NCI-H1092 treated with DMSO at 0.1 percent for 48 hours (cell line): Measurements from ENCODE around the gene NFATC3.

ENCODE experiments used
- DNase-seq: peaks from one replicate; lab custom pipeline; 2025; lab: John Stamatoyannopoulos, UW

Gene NFATC3

GRCh38 chr16:68073902-68074760 lies 11.0 kb upstream of the NFATC3 start:
- no peak for DNase-seq

- DNase-seq = no peak
These were observed 10.2 kb upstream of the NFATC3 start for GRCh38 chr16:68074850-68075555.

DNA sequence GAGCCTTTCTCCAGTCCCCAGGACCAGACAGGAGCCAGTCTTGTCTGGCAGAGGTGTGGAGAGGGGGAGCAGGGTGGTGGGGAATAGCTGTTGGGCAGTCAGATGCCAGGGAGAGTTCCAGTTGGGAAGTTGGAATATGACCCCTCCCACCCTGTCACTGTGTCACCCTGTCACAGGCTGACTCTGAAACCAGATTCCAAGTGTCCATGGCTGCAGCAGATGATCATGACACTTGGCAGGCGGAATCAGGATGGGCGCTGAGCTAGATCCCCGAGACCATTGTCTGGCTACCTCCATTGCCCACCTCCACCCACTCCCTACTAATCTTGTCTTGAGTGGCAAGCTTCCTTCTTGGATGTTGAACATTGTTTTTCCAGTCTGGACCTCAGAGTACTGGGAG lies 9.2 kb upstream of the NFATC3 start:
- DNase-seq = no peak

DNA sequence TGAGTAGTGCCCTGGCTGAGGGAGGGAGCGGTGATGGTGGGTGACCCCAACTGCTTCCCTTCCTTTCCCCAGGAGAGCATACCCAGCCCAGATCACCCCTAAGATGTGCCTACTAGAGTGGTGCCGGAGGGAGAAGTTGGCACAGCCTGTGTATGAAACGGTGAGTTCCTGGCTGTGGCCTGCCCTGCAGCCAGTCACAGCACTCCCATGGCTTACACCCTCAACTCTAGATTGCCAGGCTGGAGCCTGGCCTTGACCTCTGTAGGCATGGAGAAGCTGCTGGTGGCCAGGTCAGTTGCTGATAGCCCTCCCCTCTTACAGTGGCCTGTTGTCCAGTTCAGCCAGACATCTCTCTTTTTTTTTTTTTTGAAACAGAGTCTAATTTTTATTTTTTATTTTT lies 8.6 kb upstream of the NFATC3 start:
- no peak for DNase-seq

- DNase-seq = no peak
These were observed 7.1 kb upstream of the NFATC3 start for GRCh38 chr16:68077866-68078700.

DNA sequence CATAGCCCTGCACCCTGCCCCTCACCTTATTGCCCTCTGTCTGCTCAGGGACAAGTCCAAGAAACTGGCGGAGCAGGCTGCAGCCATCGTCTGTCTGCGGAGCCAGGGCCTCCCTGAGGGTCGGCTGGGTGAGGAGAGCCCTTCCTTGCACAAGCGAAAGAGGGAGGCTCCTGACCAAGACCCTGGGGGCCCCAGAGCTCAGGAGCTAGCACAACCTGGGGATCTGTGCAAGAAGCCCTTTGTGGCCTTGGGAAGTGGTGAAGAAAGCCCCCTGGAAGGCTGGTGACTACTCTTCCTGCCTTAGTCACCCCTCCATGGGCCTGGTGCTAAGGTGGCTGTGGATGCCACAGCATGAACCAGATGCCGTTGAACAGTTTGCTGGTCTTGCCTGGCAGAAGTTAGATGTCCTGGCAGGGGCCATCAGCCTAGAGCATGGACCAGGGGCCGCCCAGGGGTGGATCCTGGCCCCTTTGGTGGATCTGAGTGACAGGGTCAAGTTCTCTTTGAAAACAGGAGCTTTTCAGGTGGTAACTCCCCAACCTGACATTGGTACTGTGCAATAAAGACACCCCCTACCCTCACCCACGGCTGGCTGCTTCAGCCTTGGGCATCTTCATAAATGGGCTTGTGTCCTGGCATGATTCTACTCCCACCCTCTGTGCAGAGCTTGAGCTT lies 6.3 kb upstream of the NFATC3 start:
- no peak for DNase-seq

GRCh38 chr16:68079376-68079625 lies 5.9 kb upstream of the NFATC3 start:
- DNase-seq = no peak

- DNase-seq = no peak
These were observed 5.4 kb upstream of the NFATC3 start for GRCh38 chr16:68079626-68080344.

DNA sequence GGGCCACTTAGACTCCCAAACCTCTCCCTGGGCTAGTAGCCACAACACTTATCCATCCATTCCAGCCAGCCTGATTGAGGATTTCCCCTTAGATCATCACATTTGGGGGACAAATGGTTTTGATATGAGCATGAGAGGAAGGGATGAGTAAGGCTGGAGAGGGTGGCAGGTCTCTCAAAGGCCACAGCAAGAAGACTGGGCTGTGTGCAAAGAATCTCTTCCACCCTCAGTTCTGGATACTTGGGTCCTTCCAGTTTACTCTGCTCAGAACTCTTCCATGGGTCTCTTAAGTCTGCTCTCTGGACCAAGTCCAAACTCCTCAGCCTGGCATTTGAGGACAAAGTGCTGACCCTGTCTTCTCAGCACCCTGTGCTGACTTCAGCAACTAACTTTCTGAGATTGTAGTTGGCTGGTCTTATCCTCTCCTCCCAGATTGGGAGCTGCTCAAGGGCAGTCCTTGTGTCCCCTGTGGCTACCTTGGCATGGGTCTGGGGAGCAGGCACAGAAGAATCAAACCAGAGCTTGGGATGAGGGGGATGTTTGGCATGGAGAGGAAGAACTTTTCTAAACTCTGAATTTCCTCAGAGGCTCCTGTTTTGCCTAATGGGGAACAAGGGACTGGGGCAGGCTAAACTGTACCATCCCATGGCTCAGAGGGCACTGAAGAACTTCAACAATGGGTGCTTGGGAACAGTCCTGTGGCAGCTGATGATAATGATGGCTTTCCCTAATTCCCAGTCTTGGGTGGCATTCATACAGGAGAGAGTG lies 3.1 kb upstream of the NFATC3 start:
- DNase-seq = no peak

DNA sequence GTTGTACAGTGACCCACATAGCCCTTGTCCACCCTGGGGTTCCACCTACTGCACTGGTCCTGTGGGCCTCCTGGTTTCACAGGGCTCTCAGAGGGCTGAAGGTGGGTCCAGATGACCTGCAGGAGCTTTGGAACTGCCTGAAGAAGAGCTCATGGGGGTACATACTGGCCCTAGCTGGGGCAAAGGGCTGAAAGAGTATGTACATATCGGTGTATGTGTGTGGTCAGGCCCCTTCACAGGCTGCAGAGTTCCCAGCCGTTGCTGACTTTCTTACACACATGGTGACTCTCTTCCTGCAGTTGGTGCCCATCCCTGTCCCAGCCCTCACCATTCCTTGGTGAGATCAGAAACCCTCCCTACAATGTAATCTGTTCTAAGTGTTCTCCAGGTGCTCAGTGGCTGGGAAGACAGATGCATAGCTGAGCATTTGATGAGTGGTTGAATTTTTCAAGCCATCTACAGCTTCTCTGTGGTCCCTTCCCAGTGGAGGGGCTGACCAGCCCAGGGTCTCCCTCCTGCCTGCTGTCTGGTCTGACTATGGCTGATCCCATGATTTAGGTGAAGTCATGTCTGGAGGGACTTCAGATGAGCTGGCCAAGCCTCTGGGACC lies 2.4 kb upstream of the NFATC3 start:
- no peak for DNase-seq

DNA sequence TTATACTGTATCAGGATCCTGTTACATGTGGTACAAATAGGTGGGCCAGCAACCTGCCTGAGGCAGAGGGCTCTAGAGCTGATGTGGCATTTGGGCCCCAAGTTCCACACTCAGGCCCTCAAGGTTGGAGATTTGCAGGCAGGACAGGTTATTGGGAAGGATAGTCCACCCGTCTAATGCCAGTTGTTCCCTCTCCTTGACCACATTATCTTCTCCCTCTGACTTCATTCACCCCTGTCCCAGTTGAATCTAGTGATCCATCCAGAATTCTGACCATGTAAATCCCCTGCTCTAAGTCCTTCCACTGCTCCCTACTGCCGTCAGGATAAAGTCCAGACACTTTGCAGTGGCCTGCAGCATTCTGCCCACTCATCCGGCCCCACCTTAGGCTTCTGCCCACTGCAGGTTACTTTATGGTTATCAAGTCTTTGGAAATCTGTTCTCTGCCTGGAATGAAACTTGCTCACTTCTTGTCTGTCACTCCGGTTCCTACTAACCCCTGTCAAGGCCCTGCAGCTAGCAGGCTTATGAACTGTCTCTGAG lies 1.9 kb upstream of the NFATC3 start:
- no peak for DNase-seq

- DNase-seq = no peak
These were observed 1.2 kb upstream of the NFATC3 start for GRCh38 chr16:68083861-68084503.

DNA sequence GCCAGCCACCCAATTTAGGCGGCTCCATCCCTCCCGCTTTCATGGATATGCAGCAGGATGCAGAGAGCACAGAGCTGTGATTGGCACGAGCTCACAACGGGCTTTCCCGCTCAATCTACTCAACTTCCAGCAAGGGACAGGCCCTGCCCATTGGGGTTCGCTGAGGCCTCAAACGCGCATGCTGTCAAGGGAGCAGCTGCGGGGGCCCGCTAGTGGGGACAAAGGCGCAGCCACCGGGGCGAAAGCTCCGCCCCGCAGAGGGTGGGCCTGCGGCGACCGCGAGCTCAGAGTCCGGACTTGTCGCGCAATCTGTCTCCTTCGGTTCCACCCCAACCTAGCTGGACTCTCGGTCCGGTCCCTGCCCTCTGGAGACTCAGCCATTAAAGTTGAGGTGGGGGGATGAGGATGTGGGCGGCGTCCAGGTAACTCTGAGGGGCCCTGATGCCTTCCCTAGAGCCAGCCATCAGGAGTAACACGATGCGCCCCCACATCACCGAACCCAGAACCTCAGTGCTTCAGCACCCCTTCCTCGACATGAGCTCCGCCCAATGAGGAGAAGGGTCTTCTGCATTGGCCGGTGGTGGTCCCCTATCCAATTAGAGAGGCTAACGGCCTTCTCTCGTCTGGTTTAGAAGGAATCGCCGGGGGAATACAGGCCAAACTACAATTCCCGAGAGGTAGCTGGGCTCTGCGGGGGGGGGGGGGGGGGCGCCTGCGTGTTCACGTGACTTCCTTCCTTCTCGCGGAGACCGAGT lies 489 bp upstream of the NFATC3 start:
- DNase-seq = peak; percentile 96

DNA sequence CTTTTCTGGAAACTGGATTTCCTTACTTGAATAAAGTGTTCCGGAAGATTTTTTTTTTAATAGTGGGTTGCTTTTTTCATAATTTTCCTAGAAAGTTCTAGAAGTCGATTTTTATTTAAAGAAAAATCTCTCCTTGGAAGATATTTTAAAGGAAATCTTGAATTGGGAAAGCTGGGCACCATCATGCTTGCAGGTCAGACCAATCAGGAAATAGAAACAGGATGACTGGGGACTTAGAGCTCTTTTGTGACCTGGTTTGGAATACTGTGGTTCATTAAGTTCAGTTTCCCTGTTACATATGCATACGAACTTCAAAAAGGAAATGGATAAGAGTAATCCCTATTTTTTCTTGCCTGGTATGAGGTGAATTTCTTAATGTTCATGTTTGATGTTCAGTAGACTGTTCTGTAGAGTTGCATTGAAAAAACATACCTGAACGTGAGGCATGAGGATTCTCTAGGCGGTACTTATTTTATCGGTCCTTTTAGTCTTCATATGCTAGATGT lies 1.2 kb downstream of the NFATC3 start:
- DNase-seq = no peak

GRCh38 chr16:68086860-68087268 lies 1.7 kb downstream of the NFATC3 start:
- no peak for DNase-seq

DNA sequence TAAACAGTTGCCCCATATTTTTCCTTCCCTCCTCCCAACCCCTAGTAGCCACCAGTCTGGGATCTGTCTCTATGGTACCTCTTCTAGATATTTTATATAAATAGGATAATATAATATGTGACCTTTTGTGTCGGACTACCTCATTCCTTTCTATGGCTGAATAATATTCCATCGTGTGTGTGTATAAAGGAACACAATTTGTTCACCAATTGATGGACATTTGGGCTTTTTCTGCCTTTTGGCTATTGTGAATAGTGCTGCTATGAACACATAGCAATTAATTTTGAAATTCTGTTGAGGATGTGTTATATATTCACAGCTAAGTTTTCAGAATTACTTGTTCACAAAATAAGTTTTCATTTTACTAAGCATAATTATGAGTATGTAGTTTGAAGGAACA lies 2.5 kb downstream of the NFATC3 start:
- no peak for DNase-seq

DNA sequence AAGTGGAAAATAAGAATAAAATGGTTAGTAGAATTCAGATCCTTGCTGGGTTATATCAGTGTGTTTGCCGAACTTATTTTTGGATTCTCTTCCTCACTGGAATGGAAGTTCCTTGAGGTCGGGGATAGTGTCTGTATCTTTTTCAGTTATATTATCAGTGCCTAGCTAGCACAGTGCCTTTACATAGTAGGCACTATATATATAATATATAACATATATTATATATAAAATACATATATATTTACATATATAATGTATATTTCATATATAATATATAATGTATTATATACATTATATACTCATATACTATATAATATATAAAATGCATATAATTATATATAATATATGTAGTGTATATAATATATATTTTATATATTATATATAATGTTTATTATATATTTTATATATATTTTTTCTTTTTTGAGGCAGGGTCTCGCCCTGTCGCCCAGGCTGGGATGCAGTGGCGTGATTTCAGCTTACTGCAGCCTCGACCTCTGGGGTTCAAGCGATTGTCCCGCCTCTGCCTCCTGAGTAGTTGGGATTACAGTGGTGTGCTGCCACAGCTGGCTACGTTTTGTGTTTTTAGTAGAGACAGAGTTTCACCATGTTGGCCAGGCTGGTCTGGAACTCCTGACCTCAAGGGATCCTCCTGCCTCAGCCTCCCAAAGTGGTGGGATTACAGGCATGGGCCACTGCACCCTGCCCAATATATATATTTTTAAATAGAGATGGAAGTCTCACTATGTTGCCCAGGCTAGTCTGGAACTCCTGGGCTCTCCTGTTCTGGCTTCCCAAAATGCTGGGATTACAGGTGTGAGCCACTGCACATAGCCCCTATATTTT lies 3.2 kb downstream of the NFATC3 start:
- DNase-seq = no peak

DNA sequence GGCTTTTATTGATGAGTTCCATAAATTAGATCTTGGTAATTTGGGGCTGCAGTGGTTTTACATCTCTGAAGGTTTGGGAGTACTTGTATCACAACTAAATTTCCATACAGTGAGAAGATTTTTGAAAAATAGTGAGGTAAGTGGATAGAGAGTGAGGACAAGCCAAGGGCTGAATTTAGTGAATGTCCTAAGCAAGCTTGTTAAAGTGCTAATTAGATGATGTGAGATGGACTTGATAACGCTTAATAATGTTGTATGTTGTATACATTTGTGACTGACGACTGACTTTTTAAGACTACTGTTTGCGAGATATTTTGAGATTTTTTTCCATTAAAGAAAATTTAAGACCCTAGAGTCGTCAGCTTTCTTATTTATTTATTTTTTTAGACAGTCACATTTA lies 3.9 kb downstream of the NFATC3 start:
- DNase-seq = no peak
